A549 (cell line): ENCODE results near the gene WDFY1. TPM values are rescaled to one million over a fixed set of nuclear protein-coding genes. Genes with fewer than 3 reads are reported as not detected.

Experiments used
- ATAC-seq, 2 experiments: fragments of 200-7000 bp in 1 of 2; fragments of >200 bp in 1 of 2; cut with Nextera tagmentation in 1 of 2; cut with Tn5 transposase in 1 of 2; 3 replicates each; pipeline versions ENCODE4 v1.8.0 to v1.9.1; 2018 to 2020; ENCODE audit warnings: mild to moderate bottlenecking in 1 of 2, moderate library complexity in 1 of 2
- CTCF ChIA-PET: fragments of 300-600 bp; sonication (Branson Sonifier 250); formaldehyde crosslinking; extraction: SDS; loops from one replicate; lab custom pipeline; 2021; ENCODE audit warnings: antibody characterized with exemption, inconsistent platforms; lab: Yijun Ruan, JAX
- POLR2A ChIA-PET: fragments of 350-600 bp; formaldehyde crosslinking; extraction: SDS; loops from one replicate; lab custom pipeline; 2021; ENCODE audit warnings: antibody characterized with exemption, inconsistent platforms; lab: Yijun Ruan, JAX
- DNase-seq, 2 experiments: peaks; one replicate each; pipeline versions ENCODE4 v3.0.0 to v3.0.0-alpha.2; 2011 to 2016; ENCODE audit warnings: low read depth in 1 of 2, low spot score in 1 of 2
- FAIRE-seq: peaks from 2 replicates; lab custom pipeline; 2011; peaks lifted over from hg19 to GRCh38; lab: Jason Lieb, UNC
- H3K27ac ChIP-seq, 2 experiments: fragments of >200 bp; sonication (Bioruptor Twin); formaldehyde crosslinking; 3 replicates each; pipeline ENCODE4 v1.5.1; 2016 to 2017
- H3K4me1 ChIP-seq: fragments of >200 bp; sonication (Bioruptor Twin); formaldehyde crosslinking; 3 replicates; pipeline ENCODE4 v1.6.1; 2016
- H3K4me2 ChIP-seq: fragments of >200 bp; sonication (Bioruptor Twin); formaldehyde crosslinking; 3 replicates; pipeline ENCODE4 v1.6.1; 2016
- H3K4me3 ChIP-seq: fragments of >200 bp; sonication (Bioruptor Twin); formaldehyde crosslinking; 3 replicates; pipeline ENCODE4 v1.5.1; 2016
- H3K9me3 ChIP-seq: fragments of >200 bp; sonication (Bioruptor Twin); formaldehyde crosslinking; 3 replicates; pipeline ENCODE4 v1.6.1; 2016
- CBX8 ChIP-seq: fragments of 200-600 bp; sonication (generic); IDR thresholded peaks from 2 replicates; pipeline ENCODE4 v1.6.1; 2016
- CEBPB ChIP-seq, 2 experiments: fragments of >200 bp in 1 of 2; sonication (Bioruptor Twin) in 1 of 2; formaldehyde crosslinking in 1 of 2; IDR thresholded peaks; 2 replicates each; pipeline ENCODE4 v1.6.1; 2012 to 2016
- CHD4 ChIP-seq: fragments of 200-600 bp; sonication (generic); IDR thresholded peaks from 2 replicates; pipeline ENCODE4 v1.6.1; 2016; ENCODE audit warnings: antibody characterized with exemption, mild to moderate bottlenecking, borderline replicate concordance
- CTCF ChIP-seq: fragments of >200 bp; sonication (Bioruptor Twin); formaldehyde crosslinking; IDR thresholded peaks from 3 replicates; pipeline ENCODE4 v1.5.1; 2016
- EP300 ChIP-seq, 2 experiments: fragments of >200 bp; sonication (Bioruptor Twin); formaldehyde crosslinking; IDR thresholded peaks; 2 replicates in 1 of 2; 3 replicates in 1 of 2; pipeline ENCODE4 v1.6.1; 2016 to 2017
- ESRRA ChIP-seq: fragments of 150-350 bp; IDR thresholded peaks from 2 replicates; pipeline ENCODE4 v1.6.1; 2014; ENCODE audit warnings: mild to moderate bottlenecking, low read length, borderline replicate concordance
- GATA3 ChIP-seq: IDR thresholded peaks from 2 replicates; pipeline ENCODE4 v1.6.1; 2012; ENCODE audit warnings: borderline replicate concordance
- HDAC2 ChIP-seq: fragments of 200-600 bp; sonication (generic); IDR thresholded peaks from 2 replicates; pipeline ENCODE4 v1.6.1; 2016
- HES2 ChIP-seq: fragments of >200 bp; sonication (Bioruptor Twin); formaldehyde crosslinking; IDR thresholded peaks from 2 replicates; pipeline ENCODE4 v1.6.1; 2016
- HEYL ChIP-seq: fragments of 250-450 bp; sonication (Bioruptor Pico); IDR thresholded peaks from 2 replicates; pipeline ENCODE4 v1.8.0; 2021; ENCODE audit warnings: mild to moderate bottlenecking, moderate library complexity
- HMGXB4 ChIP-seq: fragments of 250-450 bp; sonication (Bioruptor Pico); IDR thresholded peaks from 2 replicates; pipeline ENCODE4 v1.5.0; 2021; ENCODE audit warnings: mild to moderate bottlenecking, moderate library complexity, borderline replicate concordance
- HOXB5 ChIP-seq: fragments of 250-450 bp; sonication (Bioruptor Pico); IDR thresholded peaks from 2 replicates; pipeline ENCODE4 v1.5.0; 2020; ENCODE audit warnings: mild to moderate bottlenecking, moderate library complexity
- JUN ChIP-seq, 2 experiments: fragments of >200 bp; sonication (Bioruptor Twin); formaldehyde crosslinking; IDR thresholded peaks; 2 replicates in 1 of 2; 3 replicates in 1 of 2; pipeline ENCODE4 v1.6.1; 2016 to 2017
- JUNB ChIP-seq: fragments of >200 bp; sonication (Bioruptor Twin); formaldehyde crosslinking; IDR thresholded peaks from 2 replicates; pipeline ENCODE4 v1.6.1; 2016
- MAFK ChIP-seq: fragments of 450-650 bp; IDR thresholded peaks from 2 replicates; pipeline ENCODE4 v1.6.1; 2014; ENCODE audit not compliant: partially characterized antibody
- POLR2AphosphoS2 ChIP-seq: conservative IDR thresholded peaks from 2 replicates; pipeline ENCODE4 v1.6.1; 2012; ENCODE audit warnings: low read length, improper control_type of control experiment, inconsistent platforms
- RAD21 ChIP-seq, 2 experiments: fragments of >200 bp in 1 of 2; sonication (Bioruptor Twin) in 1 of 2; formaldehyde crosslinking in 1 of 2; IDR thresholded peaks in 1 of 2; conservative IDR thresholded peaks in 1 of 2; 2 replicates in 1 of 2; 3 replicates in 1 of 2; pipeline ENCODE4 v1.6.1; 2012 to 2018; ENCODE audit warnings: inconsistent platforms in 1 of 2
- RARB ChIP-seq: fragments of 250-450 bp; sonication (Bioruptor Pico); IDR thresholded peaks from 2 replicates; pipeline ENCODE4 v1.8.0; 2021; ENCODE audit warnings: mild to moderate bottlenecking, moderate library complexity
- RCOR1 ChIP-seq: fragments of 150-350 bp; IDR thresholded peaks from 2 replicates; pipeline ENCODE4 v1.6.1; 2014; ENCODE audit warnings: antibody characterized with exemption, low read length, low read depth
- RNF2 ChIP-seq: fragments of 200-600 bp; sonication (generic); IDR thresholded peaks from 2 replicates; pipeline ENCODE4 v1.6.1; 2016; ENCODE audit warnings: low read depth, mild to moderate bottlenecking, antibody characterized with exemption, moderate library complexity, borderline replicate concordance
- SMC3 ChIP-seq: fragments of >200 bp; sonication (Bioruptor Twin); formaldehyde crosslinking; IDR thresholded peaks from 3 replicates; pipeline ENCODE4 v1.6.1; 2018; ENCODE audit warnings: inconsistent platforms
- USF2 ChIP-seq: fragments of 450-650 bp; IDR thresholded peaks from 2 replicates; pipeline ENCODE4 v1.6.1; 2014; ENCODE audit warnings: antibody characterized with exemption
- ZC3H11A ChIP-seq: fragments of 450-650 bp; IDR thresholded peaks from 2 replicates; pipeline ENCODE4 v1.6.1; 2014; ENCODE audit warnings: antibody characterized with exemption, mild to moderate bottlenecking
- ZFP36 ChIP-seq: fragments of 450-650 bp; IDR thresholded peaks from 2 replicates; pipeline ENCODE4 v1.6.1; 2014; ENCODE audit warnings: borderline replicate concordance; ENCODE audit not compliant: partially characterized antibody
- ZNF302 ChIP-seq: fragments of 250-450 bp; sonication (Bioruptor Pico); IDR thresholded peaks from 2 replicates; pipeline ENCODE4 v1.9.0; 2021; ENCODE audit warnings: inconsistent platforms, mild to moderate bottlenecking, moderate library complexity
- WGBS: methylation state at CpG from one replicate; pipeline ENCODE4 v1.1.6; 2017; ENCODE audit errors: missing lambda C conversion rate; 5-methylcytosine and 5-hydroxymethylcytosine counted together
- polyA plus RNA-seq, 4 experiments: library from polyadenylated mRNA; depleted of rRNA in 3 of 4; stranded (reverse); fragments of >200 nt; fragmentation: RNase III in 1 of 4; extraction: RNeasy Plus Mini Kit Qiagen cat#74134 plus additional on column Dnase treatment in 1 of 4; gene quantifications; 2 replicates in 3 of 4; 3 replicates in 1 of 4; pipeline ENCODE4 v1.2.3, GENCODE V29; 2011 to 2017

The WDFY1 gene
- polyA plus RNA-seq, 2 of the 4 experiments (the other 2 are of a cell fraction), result 38.7 to 70.8 TPM

- H3K4me3 ChIP-seq, result no peak overlapping the region
- H3K9me3 ChIP-seq, result no peaks in the 10 kb centered on the region
- POLR2A ChIA-PET, result no interaction called here
- DNase-seq, result peak in 1 of 2 experiments; percentile 30
- no peak overlapping the region for H3K4me2 ChIP-seq
- no peak overlapping the region for H3K27ac ChIP-seq
- no peak for FAIRE-seq
- H3K4me1 ChIP-seq, result peaks cover 4% of the 10 kb centered on the region; the same call in 2 of the 3 replicates
- ATAC-seq, result peak; percentile 66 to 78; a peak in 4 of 6 replicates
- TF ChIP-seq SMC3 (peak; percentile 39; the same call in 1 of the 3 replicates), HES2 (no peak), RAD21 (conservative IDR thresholded peaks at IDR 0.05 in 1 of 2, IDR thresholded peaks at IDR 0.05 in 1 of 2) (peak in 1 of 2 experiments; percentile 42; a peak in 4 of 5 replicates)
- CTCF ChIA-PET, result interaction anchor here (0.9 to 15.9 kb wide), 7 partner anchors 10 to 460 kb away, joined by 3 to 360 read pairs (median 4); partner anchors contain the start of gene SERPINE2
- 77% methylated on average over 10 of the region's 10 CpGs for WGBS
Observed at GRCh38 chr2:223989206-223989855, 44.2 kb upstream of the WDFY1 start.

- FAIRE-seq, result no peak
- Histone ChIP-seq H3K4me2 (no peak overlapping the region), H3K9me3 (no peaks in the 10 kb centered on the region), H3K27ac (no peak overlapping the region), H3K4me1 (no peaks in the 10 kb centered on the region; the same call in 2 of the 3 replicates), H3K4me3 (no peak overlapping the region)
- WGBS, result 78% methylated on average over 1 of the region's 1 CpG
- CTCF ChIA-PET, result interaction anchor here (0.8 to 4.4 kb wide), 9 partner anchors 9 to 303 kb away, joined by 3 to 20 read pairs (median 5); partner anchors contain the start of gene SERPINE2
- POLR2A ChIA-PET, result no interaction called here
- DNase-seq, result no peak
- no peak for TF ChIP-seq RNF2
- TF ChIP-seq JUN (IDR thresholded peaks at IDR 0.05), result no peak
- TF ChIP-seq RAD21 (conservative IDR thresholded peaks at IDR 0.05 in 1 of 2, IDR thresholded peaks at IDR 0.05 in 1 of 2), result no peak
- no peak for TF ChIP-seq RARB
- no peak for TF ChIP-seq CTCF
- no peak for TF ChIP-seq CEBPB (IDR thresholded peaks at IDR 0.05)
- no peak for TF ChIP-seq ESRRA
- TF ChIP-seq MAFK, result no peak
- no peak for TF ChIP-seq ZFP36
- no peak for TF ChIP-seq HDAC2
- TF ChIP-seq ZC3H11A, result no peak
- TF ChIP-seq RCOR1, result no peak
- no peak for TF ChIP-seq EP300 (IDR thresholded peaks at IDR 0.05)
- TF ChIP-seq SMC3, result no peak
- no peak for TF ChIP-seq HOXB5 (CRISPR knock-in tag)
- no peak for TF ChIP-seq GATA3
- no peak for TF ChIP-seq JUNB
- TF ChIP-seq HMGXB4 (CRISPR knock-in tag), result no peak
- no peak for TF ChIP-seq POLR2AphosphoS2
- ATAC-seq, result no peak
Observed at GRCh38 chr2:223981241-223981640, 36.1 kb upstream of the WDFY1 start.

- Histone ChIP-seq H3K9me3 (no peaks in the 10 kb centered on the region), H3K4me1 (no peaks in the 10 kb centered on the region; the same call in 2 of the 3 replicates), H3K4me3 (no peak overlapping the region), H3K27ac (no peak overlapping the region), H3K4me2 (no peak overlapping the region)
- TF ChIP-seq CHD4, result no peak
- TF ChIP-seq USF2, result no peak
- no peak for TF ChIP-seq ZNF302 (CRISPR knock-in tag)
- no peak for TF ChIP-seq HEYL (CRISPR knock-in tag)
- no peak for TF ChIP-seq RNF2
- no peak for TF ChIP-seq GATA3
- TF ChIP-seq JUNB, result no peak
- no peak for TF ChIP-seq CBX8
- FAIRE-seq (no peak), DNase-seq (no peak), ATAC-seq (no peak)
- WGBS, result 89% methylated on average over 4 of the region's 4 CpGs
- CTCF ChIA-PET, result interaction anchor here (0.8 to 4.4 kb wide), 9 partner anchors 8 to 304 kb away, joined by 3 to 20 read pairs (median 5); partner anchors contain the start of gene SERPINE2
- POLR2A ChIA-PET, result no interaction called here
Observed at GRCh38 chr2:223980803-223981202, 35.7 kb upstream of the WDFY1 start.
